HepG2 (cell line): ENCODE measurements around the gene PCIF1. TPM values are rescaled to one million over a fixed set of nuclear protein-coding genes. Genes with fewer than 3 reads are reported as not detected.

Source experiments
- ADNP ChIP-seq: sonication (generic); formaldehyde crosslinking; IDR thresholded peaks from 2 replicates; pipeline ENCODE4 v1.4.0; 2020; ENCODE audit warnings: missing genetic modification reagents
- CBX5 ChIP-seq: sonication (generic); formaldehyde crosslinking; IDR thresholded peaks from 2 replicates; pipeline ENCODE4 v1.4.0; 2020; ENCODE audit warnings: missing genetic modification reagents, borderline replicate concordance
- CSRNP2 ChIP-seq: sonication (generic); formaldehyde crosslinking; conservative IDR thresholded peaks from 2 replicates; pipeline ENCODE4 v1.8.0; 2022; ENCODE audit warnings: low read depth, missing genetic modification reagents
- DRAP1 ChIP-seq: IDR thresholded peaks from 2 replicates; pipeline ENCODE4 v1.6.1; 2016; ENCODE audit warnings: missing genetic modification reagents, missing compliant biosample characterization
- GPBP1L1 ChIP-seq: sonication (generic); formaldehyde crosslinking; IDR thresholded peaks from 2 replicates; pipeline ENCODE4 v1.5.0; 2020; ENCODE audit warnings: mild to moderate bottlenecking, missing genetic modification reagents
- HES4 ChIP-seq: sonication (generic); formaldehyde crosslinking; IDR thresholded peaks from 2 replicates; pipeline ENCODE4 v1.9.0; 2021; ENCODE audit warnings: mild to moderate bottlenecking, missing genetic modification reagents, borderline replicate concordance
- LCORL ChIP-seq, 2 experiments: fragments of 450-650 bp in 1 of 2; sonication (generic) in 1 of 2; formaldehyde crosslinking in 1 of 2; IDR thresholded peaks; 2 replicates each; pipeline versions ENCODE4 v1.5.0 to v1.6.1; 2017 to 2020; ENCODE audit warnings: antibody characterized with exemption in 1 of 2, missing genetic modification reagents in 1 of 2
- MED1 ChIP-seq: sonication (generic); formaldehyde crosslinking; IDR thresholded peaks from 2 replicates; pipeline ENCODE4 v1.4.0; 2020; ENCODE audit warnings: missing genetic modification reagents
- NFATC3 ChIP-seq: sonication (generic); formaldehyde crosslinking; IDR thresholded peaks from 2 replicates; pipeline ENCODE4 v1.5.1; 2020; ENCODE audit warnings: mild to moderate bottlenecking, missing genetic modification reagents
- SNAI1 ChIP-seq: sonication (generic); formaldehyde crosslinking; IDR thresholded peaks from 2 replicates; pipeline ENCODE4 v1.5.0; 2020; ENCODE audit warnings: mild to moderate bottlenecking, missing genetic modification reagents, borderline replicate concordance
- SNAPC5 ChIP-seq: sonication (generic); formaldehyde crosslinking; IDR thresholded peaks from 2 replicates; pipeline ENCODE4 v1.8.1; 2023; ENCODE audit warnings: mild to moderate bottlenecking, missing genetic modification reagents, borderline replicate concordance
- SP140L ChIP-seq: sonication (generic); formaldehyde crosslinking; IDR thresholded peaks from 2 replicates; pipeline ENCODE4 v1.4.0; 2020; ENCODE audit warnings: missing genetic modification reagents, borderline replicate concordance
- SRSF9 ChIP-seq: fragments of 200-400 bp; formaldehyde crosslinking; IDR thresholded peaks from 2 replicates; pipeline ENCODE4 v1.6.1; 2018; ENCODE audit warnings: borderline replicate concordance, mild to moderate bottlenecking, low read depth, low read length; ENCODE audit not compliant: insufficient read depth, poor library complexity, severe bottlenecking
- TFAP4 ChIP-seq: sonication (generic); IDR thresholded peaks from 2 replicates; pipeline ENCODE4 v1.6.1; 2016; ENCODE audit warnings: low read depth, borderline replicate concordance
- ZBTB1 ChIP-seq: sonication (generic); formaldehyde crosslinking; IDR thresholded peaks from 2 replicates; pipeline ENCODE4 v1.4.0; 2020; ENCODE audit warnings: missing genetic modification reagents, borderline replicate concordance
- ZNF256 ChIP-seq: sonication (generic); formaldehyde crosslinking; conservative IDR thresholded peaks from 2 replicates; pipeline ENCODE4 v1.4.0; 2020; ENCODE audit warnings: missing genetic modification reagents
- ZNF350 ChIP-seq: sonication (generic); formaldehyde crosslinking; IDR thresholded peaks from 2 replicates; pipeline ENCODE4 v1.4.0; 2020; ENCODE audit warnings: mild to moderate bottlenecking, low read depth, missing genetic modification reagents, borderline replicate concordance
- ZNF660 ChIP-seq: sonication (generic); formaldehyde crosslinking; IDR thresholded peaks from 2 replicates; pipeline ENCODE4 v1.5.1; 2020; ENCODE audit warnings: mild to moderate bottlenecking, low read depth, missing genetic modification reagents, borderline replicate concordance
- ZNF800 ChIP-seq: sonication (generic); formaldehyde crosslinking; IDR thresholded peaks from 2 replicates; pipeline ENCODE4 v1.4.0; 2020; ENCODE audit warnings: missing genetic modification reagents
- polyA plus RNA-seq, 8 experiments: library from polyadenylated mRNA; depleted of rRNA in 3 of 8; stranded (reverse) in 7 of 8; unstranded in 1 of 8; fragments of >200 nt; fragmentation: Illumina TruSeq in 4 of 8; extraction: Trizol in 4 of 8; gene quantifications; 2 replicates each; pipeline versions ENCODE4 v1.2.1 to v1.2.3, GENCODE V29; 2011 to 2016; ENCODE audit warnings: low read depth in 4 of 8, missing spikeins in 1 of 8, mixed read lengths in 1 of 8; ENCODE audit not compliant: insufficient read depth in 1 of 8
- total RNA-seq, 5 experiments: library from RNA; depleted of rRNA; stranded (reverse); fragments of >200 nt; fragmentation: Illumina TruSeq; extraction: Trizol; gene quantifications; 2 replicates each; pipeline ENCODE4 v1.2.3, GENCODE V29; 2016; ENCODE audit warnings: low read depth in 1 of 5

Gene PCIF1
- total and polyA plus RNA-seq, 2 of the 13 experiments (the other 11 are each of a cell fraction or from before 2014, with no cell fraction given), result 20.9 to 24.4 TPM

- peak; percentile 36; the same call in 1 of the 2 replicates for TF ChIP-seq LCORL (IDR thresholded peaks at IDR 0.05)
- TF ChIP-seq LCORL (CRISPR knock-in tag; IDR thresholded peaks at IDR 0.05), result peak; percentile 98
- TF ChIP-seq TFAP4, result peak; percentile 88; the same call in 1 of the 2 replicates
- peak; percentile 98; the same call in 1 of the 2 replicates for TF ChIP-seq SNAI1 (CRISPR knock-in tag)
- no peak for TF ChIP-seq GPBP1L1 (CRISPR knock-in tag)
- TF ChIP-seq DRAP1 (CRISPR knock-in tag), result peak; percentile 92
- TF ChIP-seq SP140L (CRISPR knock-in tag), result peak; percentile 93; the same call in 1 of the 2 replicates
- peak; percentile 99 for TF ChIP-seq CBX5 (CRISPR knock-in tag)
- peak; percentile 98 for TF ChIP-seq SNAPC5
- TF ChIP-seq CSRNP2 (CRISPR knock-in tag), result peak; percentile 94; the same call in 1 of the 2 replicates
- TF ChIP-seq ZNF660 (CRISPR knock-in tag), result no peak; the same call in 1 of the 2 replicates
- peak; percentile 98 for TF ChIP-seq MED1 (CRISPR knock-in tag)
- peak; percentile 99 for TF ChIP-seq NFATC3
- TF ChIP-seq HES4 (CRISPR knock-in tag), result peak; percentile 87
- TF ChIP-seq SRSF9, result no peak
- peak; percentile 34; the same call in 1 of the 2 replicates for TF ChIP-seq ZBTB1 (CRISPR knock-in tag)
- TF ChIP-seq ADNP (CRISPR knock-in tag), result peak; percentile 47; the same call in 1 of the 2 replicates
- peak; percentile 93; the same call in 1 of the 2 replicates for TF ChIP-seq ZNF800 (CRISPR knock-in tag)
- TF ChIP-seq ZNF256 (CRISPR knock-in tag), result peak; percentile 96
- TF ChIP-seq ZNF350 (CRISPR knock-in tag), result peak; percentile 99
Observed at GRCh38 chr20:45890985-45891983, 43.2 kb upstream of the PCIF1 start, which contains the start of the genes CTSA and NEURL2 (continued).
